HG03097 (cell line): ENCODE data around the gene CYP4F3.
"Not testable (repeated sequence)": the region's sequence is repeated elsewhere in the genome, so short reads cannot be mapped to it uniquely, and the experiment has no call there.

Experiments used
- ATAC-seq: cut with Tn5 transposase; IDR thresholded peaks from one replicate; pipeline ENCODE4 v1.9.1; 2021; ENCODE audit not compliant: unreplicated experiment, low FRiP score

The CYP4F3 gene

GRCh38 chr19:15666186-15666585 is 25.5 kb downstream of the CYP4F3 start:
- ATAC-seq = no peak

- no peak for ATAC-seq
These were observed 26.2 kb downstream of the CYP4F3 start for GRCh38 chr19:15666883-15667282.

- no peak for ATAC-seq
These were observed 28.7 kb downstream of the CYP4F3 start for GRCh38 chr19:15669440-15669839.

GRCh38 chr19:15669891-15670290 is 29.2 kb downstream of the CYP4F3 start:
- no peak for ATAC-seq

GRCh38 chr19:15671237-15671821 is 30.6 kb downstream of the CYP4F3 start:
- ATAC-seq = no peak

- no peak for ATAC-seq
These were observed 31.3 kb downstream of the CYP4F3 start for GRCh38 chr19:15671891-15672579.

- no peak for ATAC-seq
These were observed 32.0 kb downstream of the CYP4F3 start, which contains the start of gene CYP4F12 for GRCh38 chr19:15672580-15673175. Gene CYP4F12 (plus strand): TSS chr19:15673087. CDS start chr19:15673530, 443 bp downstream.

GRCh38 chr19:15673176-15673654 is 32.5 kb downstream of the CYP4F3 start:
- no peak for ATAC-seq

- ATAC-seq = no peak
These were observed 34.9 kb downstream of the CYP4F3 start for GRCh38 chr19:15675560-15675959.

GRCh38 chr19:15679089-15679488 is 38.4 kb downstream of the CYP4F3 start:
- no peak for ATAC-seq

GRCh38 chr19:15679865-15680264 is 39.2 kb downstream of the CYP4F3 start:
- not testable (repeated sequence) for ATAC-seq

- ATAC-seq = no peak
These were observed 40.0 kb downstream of the CYP4F3 start for GRCh38 chr19:15680478-15681322.

- no peak for ATAC-seq
These were observed 42.7 kb downstream of the CYP4F3 start for GRCh38 chr19:15683411-15683810.

- ATAC-seq = no peak
These were observed 44.1 kb downstream of the CYP4F3 start for GRCh38 chr19:15684828-15685227.

GRCh38 chr19:15696654-15697194 is 56.0 kb downstream of the CYP4F3 start:
- ATAC-seq = no peak

- ATAC-seq = no peak
These were observed 61.2 kb downstream of the CYP4F3 start for GRCh38 chr19:15701757-15702533.

- no peak for ATAC-seq
These were observed 61.8 kb downstream of the CYP4F3 start for GRCh38 chr19:15702534-15702930.
